HG02588 (cell line): Measurements from ENCODE around the gene BMP4.

Source experiments
- ATAC-seq: cut with Tn5 transposase; IDR thresholded peaks from one replicate; pipeline ENCODE4 v1.9.1; 2021; ENCODE audit warnings: mild to moderate bottlenecking, moderate library complexity; ENCODE audit not compliant: unreplicated experiment

The BMP4 gene

GRCh38 chr14:53947094-53947445 is 9.6 kb downstream of the BMP4 start:
- ATAC-seq, result no peak

DNA sequence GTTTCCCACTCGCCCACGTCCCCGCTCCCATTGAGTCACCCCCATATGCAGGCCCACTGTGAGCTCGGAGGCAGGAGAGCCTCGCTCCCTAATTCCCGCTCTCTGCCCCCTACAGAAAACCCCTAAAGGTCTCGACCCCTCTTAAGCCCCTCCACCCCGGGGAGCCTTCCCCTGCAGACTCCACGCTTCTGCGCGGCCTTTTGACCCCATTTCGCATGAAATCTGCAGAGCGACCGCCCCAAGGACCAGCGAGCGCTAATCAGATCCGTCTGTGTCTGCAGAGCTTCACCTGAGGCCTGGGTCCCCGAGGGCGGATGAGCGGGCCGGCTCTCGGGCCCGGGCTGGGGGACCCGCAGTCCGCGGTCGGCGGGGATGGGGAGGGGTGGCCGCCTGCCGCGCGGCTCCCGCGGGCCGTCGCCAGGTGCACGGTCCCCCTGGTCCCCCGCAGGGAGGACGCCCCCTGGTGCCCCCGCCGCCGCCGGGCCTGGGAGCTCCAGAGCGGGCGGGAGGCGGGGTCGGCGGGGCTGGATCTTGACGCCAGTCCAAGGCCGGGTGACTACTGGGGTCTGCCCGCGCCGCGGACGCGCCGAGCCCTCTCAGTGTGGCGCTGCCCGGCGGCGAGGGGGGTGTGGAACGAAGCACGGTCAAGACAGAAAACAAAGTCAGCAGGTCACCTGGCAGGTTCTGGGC is 10.1 kb downstream of the BMP4 start:
- no peak for ATAC-seq

GRCh38 chr14:53946071-53946403 is 10.6 kb downstream of the BMP4 start:
- ATAC-seq, result no peak

DNA sequence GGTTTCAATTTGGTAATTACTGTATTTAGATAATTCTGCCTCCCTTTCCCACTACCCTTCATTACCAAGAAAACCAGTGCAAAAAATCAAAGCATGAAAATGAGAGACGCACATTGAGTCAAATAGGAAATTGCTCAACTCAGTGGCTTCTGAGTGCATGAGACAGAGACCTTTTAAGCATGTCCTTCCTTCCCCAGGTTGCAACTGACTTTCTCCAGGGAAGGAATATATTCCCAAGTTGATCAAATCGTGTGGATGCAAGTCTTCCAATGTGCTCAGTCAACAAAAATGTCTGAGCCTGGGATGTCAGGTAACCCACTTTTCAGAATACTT is 12.9 kb downstream of the BMP4 start:
- no peak for ATAC-seq

- ATAC-seq, result no peak
Measured at GRCh38 chr14:53942970-53943750, 13.5 kb downstream of the BMP4 start.

- ATAC-seq, result no peak
Measured at GRCh38 chr14:53938136-53938837, 18.3 kb downstream of the BMP4 start.

DNA sequence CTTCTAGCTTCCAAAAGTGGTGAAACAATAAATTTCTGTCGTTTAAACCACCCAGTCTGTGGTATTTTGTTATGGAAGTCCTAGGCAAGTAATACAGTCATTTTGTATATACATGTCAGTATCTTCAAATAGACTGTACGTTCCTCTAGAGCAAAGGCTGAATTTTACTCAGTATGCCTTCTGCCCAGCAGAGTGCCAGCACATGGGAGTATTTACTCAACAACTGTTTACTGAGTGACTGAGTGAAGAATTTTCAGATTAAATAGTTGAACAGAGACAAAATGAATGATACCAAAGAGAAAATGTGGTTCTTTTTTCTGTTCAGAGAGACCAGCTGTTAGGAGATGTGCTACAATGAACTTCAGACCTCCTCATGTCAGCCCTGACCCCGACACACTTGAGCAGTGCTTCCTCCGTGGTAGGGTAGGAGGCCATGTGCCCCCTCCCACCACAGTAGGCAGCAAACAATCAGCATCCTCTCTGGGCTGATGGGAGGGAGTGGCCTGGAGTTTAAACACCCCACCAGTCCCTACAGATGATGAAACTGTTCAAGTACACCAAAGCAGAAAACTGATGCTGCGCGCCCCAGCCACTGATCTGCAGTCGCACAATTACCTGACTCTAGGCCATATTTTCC is 21.7 kb downstream of the BMP4 start:
- ATAC-seq, result no peak

DNA sequence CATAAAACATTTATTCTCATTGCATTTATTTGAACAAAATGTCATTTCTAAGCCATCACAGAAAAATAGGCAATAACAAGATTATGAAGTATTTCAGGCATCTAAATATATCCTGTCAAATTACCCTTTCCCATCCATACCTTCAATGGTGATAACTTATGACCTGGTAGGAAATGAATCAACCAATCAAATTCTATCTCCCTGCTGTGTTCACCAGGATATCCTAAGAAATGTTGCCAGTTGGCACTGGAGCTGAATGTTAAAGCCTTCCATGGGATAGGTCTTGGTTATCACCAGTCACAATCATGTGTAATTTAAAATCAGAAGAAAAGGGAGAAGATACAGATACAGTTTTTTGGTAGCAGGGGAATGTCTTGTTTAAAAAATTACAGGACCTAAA is 23.7 kb downstream of the BMP4 start:
- no peak for ATAC-seq

DNA sequence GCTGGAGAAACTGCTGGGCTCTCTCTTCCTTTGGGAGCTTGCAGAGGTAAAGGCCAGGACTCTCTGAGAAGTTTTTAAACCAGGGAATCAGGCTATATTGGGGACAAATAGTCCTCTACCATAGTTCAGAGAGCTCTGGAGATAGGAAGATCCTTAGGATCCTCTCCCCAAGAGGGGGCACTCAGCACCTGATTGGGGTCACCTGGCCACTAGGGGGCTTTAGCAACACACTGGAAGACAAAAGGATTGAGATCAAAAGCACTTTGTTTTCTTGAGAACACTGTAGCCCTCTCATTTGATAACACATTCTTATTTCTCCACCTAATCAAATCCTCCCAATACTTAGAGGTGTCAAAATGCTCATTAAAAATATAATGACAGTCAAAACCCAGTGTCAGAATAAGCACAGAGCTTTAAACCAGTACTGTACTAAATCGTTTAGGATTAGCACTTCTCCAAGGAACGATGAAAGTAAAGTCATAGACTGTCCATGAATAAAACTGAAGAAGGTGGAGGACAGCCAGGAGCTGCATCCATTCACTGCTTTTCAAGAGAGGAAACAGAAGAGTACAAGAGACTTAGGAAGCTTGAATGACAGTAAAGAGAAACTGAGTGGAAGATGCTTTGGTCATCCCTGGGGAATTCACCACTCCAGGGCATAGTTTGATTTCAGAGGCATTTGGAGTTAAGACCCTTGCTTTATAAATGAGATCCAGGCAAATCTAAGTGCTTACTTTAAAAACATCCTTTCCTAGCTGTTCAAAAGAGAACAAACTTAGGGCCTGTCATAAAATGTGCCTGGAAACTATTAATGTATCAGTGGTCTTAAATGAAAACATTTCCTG is 26.5 kb downstream of the BMP4 start:
- ATAC-seq, result no peak

GRCh38 chr14:53927171-53927570 is 29.5 kb downstream of the BMP4 start:
- no peak for ATAC-seq

GRCh38 chr14:53925201-53925766 is 31.3 kb downstream of the BMP4 start:
- ATAC-seq, result no peak

- no peak for ATAC-seq
Measured at GRCh38 chr14:53924753-53925152, 31.9 kb downstream of the BMP4 start.

- ATAC-seq, result no peak
Measured at GRCh38 chr14:53921027-53921426, 35.6 kb downstream of the BMP4 start.

DNA sequence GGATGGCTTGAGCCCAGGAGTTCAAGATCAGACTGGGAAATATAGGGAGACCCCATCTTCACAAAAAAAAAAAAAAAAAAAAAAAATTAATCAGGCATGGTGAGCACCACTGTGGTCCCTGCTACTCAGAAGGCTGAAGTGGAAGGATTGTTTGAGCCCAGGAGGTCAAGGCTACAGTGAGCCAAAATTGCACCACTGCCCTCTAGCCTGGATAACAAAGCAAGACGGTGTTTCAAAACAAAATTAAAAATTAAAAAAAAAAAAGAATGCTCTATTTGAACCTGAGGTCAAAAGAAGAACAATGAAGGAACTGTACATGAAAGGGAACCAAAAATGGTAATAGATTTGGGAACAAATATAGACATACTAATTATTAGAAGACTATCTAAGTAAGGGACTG is 40.4 kb downstream of the BMP4 start:
- no peak for ATAC-seq

GRCh38 chr14:53915364-53916014 is 41.1 kb downstream of the BMP4 start:
- ATAC-seq, result no peak

DNA sequence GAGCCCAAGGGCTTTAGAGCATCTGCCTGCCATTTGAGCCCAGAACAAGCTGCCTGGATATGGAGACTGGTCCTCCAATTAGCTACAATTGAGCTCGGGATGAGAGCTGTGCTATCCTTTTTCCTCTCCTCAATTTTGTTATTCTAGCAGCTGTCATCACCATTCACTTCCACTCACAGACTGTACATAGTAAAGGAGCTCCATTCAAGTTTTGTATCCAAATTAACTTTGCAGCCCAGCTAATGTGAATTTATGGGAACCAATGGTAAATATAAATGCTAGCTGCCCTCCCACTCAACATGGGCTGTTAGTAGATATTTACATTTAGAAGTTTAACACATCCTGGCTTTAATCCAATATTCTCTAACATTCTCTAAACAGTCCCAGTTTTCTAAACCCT is 44.6 kb downstream of the BMP4 start:
- no peak for ATAC-seq

GRCh38 chr14:53908416-53908815 is 48.2 kb downstream of the BMP4 start:
- ATAC-seq, result no peak

DNA sequence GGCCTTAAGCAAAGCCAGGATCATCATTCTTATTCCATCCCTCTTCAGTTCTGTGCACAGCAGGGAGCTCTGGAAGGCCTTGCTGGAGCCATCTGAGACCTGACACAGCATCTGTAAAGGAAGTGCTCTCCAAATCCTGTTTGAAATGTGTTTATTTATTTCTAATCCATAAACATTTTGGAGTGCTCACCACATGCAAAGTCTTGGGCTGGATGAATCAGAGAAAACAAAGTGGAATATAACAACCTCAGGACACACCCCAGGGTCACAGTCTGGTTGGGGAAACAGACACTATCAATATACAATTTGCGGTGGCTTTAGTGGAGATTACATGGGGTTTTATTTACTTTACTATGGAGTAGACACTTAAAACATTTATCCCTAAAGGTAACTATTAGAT is 54.3 kb downstream of the BMP4 start:
- ATAC-seq, result no peak

DNA sequence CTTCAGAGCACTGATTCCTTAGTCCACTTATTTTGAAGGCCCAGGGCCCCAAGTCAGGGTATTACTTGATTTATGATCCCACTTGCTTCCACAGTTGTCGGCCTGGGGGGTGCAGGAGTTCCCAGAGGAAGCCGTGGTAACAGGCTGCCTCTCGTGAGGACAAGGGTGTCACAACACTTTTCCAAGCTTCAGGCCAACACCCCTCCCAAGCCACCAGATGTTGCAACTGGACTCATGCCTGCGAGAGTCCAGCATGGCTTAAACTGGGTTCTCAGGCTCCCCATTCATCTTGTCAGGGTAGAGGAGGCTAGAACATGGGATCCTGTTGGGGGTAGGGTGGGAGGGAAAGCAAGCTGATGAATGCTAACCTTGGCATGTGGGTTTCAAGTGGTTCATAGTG is 56.1 kb downstream of the BMP4 start:
- ATAC-seq, result no peak
